Psoas muscle (tissue), 8 donors: ENCODE results near the gene RASGEF1C. TPM values are rescaled to one million over a fixed set of nuclear protein-coding genes. Genes with fewer than 3 reads are reported as not detected.

Experiments used
- ATAC-seq, 4 donors: fragments of 200-7000 bp; cut with Tn5 transposase; one replicate each; pipeline ENCODE4 v1.9.1; 2020; ENCODE audit warnings: moderate library complexity in 3 of 4, mild to moderate bottlenecking in 2 of 4
- DNase-seq, 2 donors: peaks; one replicate each; pipeline ENCODE4 v3.0.0-alpha.2; 2020
- H3K27ac ChIP-seq: fragments of 200-600 bp; one replicate; pipeline ENCODE4 v1.8.0; 2022
- H3K27me3 ChIP-seq, 3 donors: fragments of 200-600 bp in 1 of 3; one replicate each; pipeline versions ENCODE4 v1.6.1 to v1.8.0; 2013 to 2022; ENCODE audit warnings: low read length in 2 of 3, mild to moderate bottlenecking in 2 of 3, moderate library complexity in 1 of 3; ENCODE audit not compliant: insufficient read depth in 3 of 3
- H3K36me3 ChIP-seq, 2 donors: fragments of 200-600 bp in 1 of 2; one replicate each; pipeline versions ENCODE4 v1.6.1 to v1.8.0; 2013 to 2022; ENCODE audit warnings: low read depth in 1 of 2, mild to moderate bottlenecking in 1 of 2, moderate library complexity in 1 of 2; ENCODE audit not compliant: insufficient read depth in 1 of 2
- H3K4me1 ChIP-seq: fragments of 200-600 bp; one replicate; pipeline ENCODE4 v1.8.0; 2022
- H3K4me3 ChIP-seq: fragments of 200-600 bp; one replicate; pipeline ENCODE4 v1.8.0; 2022; ENCODE audit warnings: mild to moderate bottlenecking
- H3K9me3 ChIP-seq: fragments of 200-600 bp; one replicate; pipeline ENCODE4 v1.8.0; 2022
- CTCF ChIP-seq: fragments of 200-600 bp; IDR thresholded peaks from one replicate; pipeline ENCODE4 v1.8.0; 2022; ENCODE audit warnings: antibody characterized with exemption
- WGBS, 3 donors: extraction: QIAGEN DNeasy Blood & Tissue Kit; methylation state at CpG; one replicate each; pipeline versions ENCODE4 v1.1.6 to v1.1.7; 2013; 5-methylcytosine and 5-hydroxymethylcytosine counted together
- intact Hi-C, 2 donors: fragments of 100-400 bp; cut with DNase I; formaldehyde crosslinking; loops; one replicate each; pipeline versions ENCODE4 v1.11.0 to v1.14.2; 2022
- polyA plus RNA-seq, 3 donors: library from polyadenylated mRNA; stranded (reverse); fragments of 200-250 nt; gene quantifications; one replicate each; pipeline ENCODE4 v1.2.3, GENCODE V29; 2013
- total RNA-seq, 4 donors: library from RNA; stranded (reverse); fragmentation: NEBNext Ultra II Directional in 2 of 4; extraction: Animal tissue kit (Norgen Biotek cat#: 25700) in 2 of 4; gene quantifications; one replicate each; pipeline versions ENCODE4 v1.2.1 to v1.2.4, GENCODE V29; 2021 to 2023
- donor health status: healthy with polysubstance abuse.
- donor health status: DM: no; HTN: no; CAD: no; lungs with moderate emphysema.
- donor health status: Bipolar disorder and iron deficiency.
- donor health status: healthy.
- donor health status: DM: yes; HTN: yes; CAD: no.
- donor health status: DM: no; HTN: no; CAD: no.
- donor health status: DM: no; HTN: no; CAD: no.
- donor health status: DM: yes; HTN: yes; CAD: no.

RASGEF1C gene
- total and polyA plus RNA-seq, 7 donors = 0.03 to 0.05 (median 0.04) TPM; not detected in 4

DNA sequence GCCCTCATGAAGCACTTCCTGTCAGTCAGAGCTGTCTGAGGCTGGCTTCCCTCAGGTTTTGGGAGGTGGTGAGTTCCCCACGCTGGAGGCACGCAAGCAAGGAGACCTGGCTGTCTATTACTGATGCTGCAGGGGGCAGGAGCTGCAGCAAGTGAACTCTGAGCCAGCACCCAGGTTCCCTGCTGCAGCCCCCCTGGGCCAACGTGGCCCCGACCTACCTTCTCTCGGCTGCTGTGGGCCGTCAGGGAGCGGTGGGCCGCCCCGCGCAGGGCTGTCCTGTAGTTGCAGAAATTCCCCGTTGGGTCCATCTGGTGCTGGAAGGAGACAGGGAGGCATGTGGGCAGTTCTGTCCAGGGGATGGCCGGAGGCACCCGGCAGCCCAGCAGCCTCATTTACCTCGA lies 90.6 kb downstream of the RASGEF1C start:
- Histone ChIP-seq H3K36me3 (no peaks in the 10 kb centered on the region), H3K4me1 (no peaks in the 10 kb centered on the region), H3K4me3 (no peak overlapping the region), H3K27ac (no peak overlapping the region), H3K27me3 (peaks cover 0 to 5% (median 3%) of the 10 kb centered on the region in 3 donors), H3K9me3 (no peaks in the 10 kb centered on the region)
- WGBS, 3 donors = 86 to 90% (median 89%) methylated on average over 14 of the region's 14 CpGs
- intact Hi-C loops = no loop called here
- ATAC-seq (no peak), DNase-seq (no peak)
- TF ChIP-seq CTCF = no peak

DNA sequence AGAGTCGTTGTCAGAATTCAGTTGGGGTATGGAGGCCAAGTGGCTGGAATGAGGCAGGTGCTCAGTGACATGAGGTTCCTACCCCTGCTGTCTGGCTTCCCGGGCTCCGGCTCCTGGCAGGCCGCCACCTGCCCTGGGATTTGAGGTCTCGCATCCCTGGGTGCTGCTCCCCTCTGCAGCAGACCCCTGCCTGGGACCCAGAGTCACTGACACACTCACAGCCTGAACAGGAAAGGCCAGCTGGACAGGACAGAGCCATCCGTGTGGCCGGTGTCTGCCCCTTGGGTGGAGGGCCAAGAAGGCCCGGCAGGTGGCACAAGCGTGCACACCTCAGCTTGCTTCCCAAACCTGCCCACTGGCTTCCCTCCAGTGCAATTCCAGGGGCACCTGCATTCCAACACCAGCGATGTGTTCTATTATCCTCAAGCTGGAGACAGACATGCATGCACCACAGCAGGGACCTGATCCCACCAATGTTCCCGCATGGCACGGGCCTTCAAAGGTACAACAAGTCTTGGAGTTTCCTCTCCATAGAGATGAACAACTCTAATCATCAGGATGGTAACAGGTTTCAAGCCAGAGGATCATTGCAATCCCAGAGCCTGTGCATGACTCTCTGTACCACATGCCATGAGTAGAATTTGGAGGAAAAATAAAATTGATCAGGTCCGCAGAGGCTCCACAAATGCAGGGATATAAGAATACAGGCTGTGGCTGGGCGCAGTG lies 91.8 kb downstream of the RASGEF1C start:
- DNase-seq = no peak
- no peak overlapping the region for H3K4me3 ChIP-seq
- intact Hi-C loops = no loop called here
- 77 to 83% (median 78%) methylated on average over 14 of the region's 14 CpGs for WGBS, 3 donors
- peaks cover 0 to 5% (median 3%) of the 10 kb centered on the region in 3 donors for H3K27me3 ChIP-seq
- H3K36me3 ChIP-seq = no peaks in the 10 kb centered on the region
- no peak overlapping the region for H3K27ac ChIP-seq
- no peak for ATAC-seq
- no peaks in the 10 kb centered on the region for H3K4me1 ChIP-seq
- H3K9me3 ChIP-seq = no peaks in the 10 kb centered on the region
- no peak for TF ChIP-seq CTCF

- Histone ChIP-seq H3K4me1 (no peaks in the 10 kb centered on the region), H3K9me3 (no peaks in the 10 kb centered on the region), H3K27ac (no peak overlapping the region), H3K4me3 (no peak overlapping the region), H3K36me3 (no peaks in the 10 kb centered on the region), H3K27me3 (peaks cover 0 to 5% (median 3%) of the 10 kb centered on the region in 3 donors)
- intact Hi-C loops = no loop called here
- TF ChIP-seq CTCF = no peak
- WGBS, 3 donors = 76 to 82% (median 78%) methylated on average over 31 of the region's 31 CpGs
- DNase-seq = peak in 1 of 2 donors; percentile 40
- ATAC-seq = no peak
These were observed 92.7 kb downstream of the RASGEF1C start for GRCh38 chr5:180116077-180116999.

DNA sequence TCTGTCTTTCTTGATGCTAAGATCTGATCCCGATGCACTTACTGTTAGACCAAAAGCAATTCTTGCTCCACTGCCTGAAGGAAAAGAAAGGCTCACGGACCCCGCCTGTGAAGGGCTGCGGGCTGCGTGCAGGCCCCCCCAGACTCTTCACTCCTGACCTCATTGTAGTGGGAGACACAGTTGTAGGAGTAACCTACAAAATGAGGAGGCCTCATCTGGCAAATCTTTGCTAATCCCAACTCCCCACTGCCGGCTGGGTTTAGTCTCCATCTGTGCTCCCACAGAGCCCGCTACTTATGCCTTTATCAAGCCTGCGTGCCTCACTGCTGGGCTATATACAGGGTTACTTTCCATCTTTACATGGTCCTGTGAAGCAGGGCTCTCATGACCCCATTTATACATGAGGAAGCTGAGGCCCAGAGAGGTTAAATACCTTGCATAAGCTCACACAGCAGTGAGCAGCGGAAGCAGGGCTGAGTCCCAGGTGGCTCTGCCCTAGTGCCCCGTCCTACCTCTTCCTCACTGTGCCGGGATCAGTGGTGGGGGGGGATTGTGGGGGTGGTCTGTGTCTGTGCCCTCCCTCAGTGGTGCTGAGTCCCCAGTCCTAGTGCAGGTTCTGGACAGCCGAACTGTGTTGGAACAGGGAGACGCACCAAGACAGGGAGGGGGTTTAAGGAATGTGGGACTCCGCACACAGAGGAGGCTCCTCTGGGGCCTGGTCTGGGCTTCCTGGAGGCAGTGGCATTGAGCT lies 93.5 kb downstream of the RASGEF1C start:
- H3K9me3 ChIP-seq = no peaks in the 10 kb centered on the region
- H3K27me3 ChIP-seq = peaks cover 0 to 5% (median 3%) of the 10 kb centered on the region in 3 donors
- no peak overlapping the region for H3K27ac ChIP-seq
- TF ChIP-seq CTCF = no peak
- intact Hi-C loops = no loop called here
- WGBS, 3 donors = 79 to 82% (median 82%) methylated on average over 14 of the region's 14 CpGs
- H3K4me3 ChIP-seq = no peak overlapping the region
- no peaks in the 10 kb centered on the region for H3K36me3 ChIP-seq
- ATAC-seq = no peak
- DNase-seq = no peak
- H3K4me1 ChIP-seq = no peaks in the 10 kb centered on the region
